Activated CD4-positive, alpha-beta memory T cell treated with anti-CD3 and anti-CD28 coated beads, Interleukin-2, amount 10 ng/mL, durations not matched to agents 7 days and 5 days (primary cell): ENCODE measurements around the gene SLC16A3. TPM values are rescaled to one million over a fixed set of nuclear protein-coding genes. Genes with fewer than 3 reads are reported as not detected.
A peak's percentile ranks its signal among the peaks of the same experiment; 100 is the strongest.
"Not testable (repeated sequence)": the region's sequence is repeated elsewhere in the genome, so short reads cannot be mapped to it uniquely, and the experiment has no call there.

Experiments used
- CTCF ChIA-PET: fragments of 350-600 bp; sonication (Branson Sonifier 250); formaldehyde crosslinking; loops from one replicate; lab custom pipeline; 2021; ENCODE audit warnings: antibody characterized with exemption, inconsistent platforms; lab: Charles Lee
- POLR2A ChIA-PET: fragments of 350-600 bp; sonication (Branson Sonifier 250); formaldehyde crosslinking; loops from one replicate; lab custom pipeline; 2021; ENCODE audit warnings: antibody characterized with exemption; lab: Charles Lee
- DNase-seq: peaks from one replicate; pipeline ENCODE4 v3.0.0-alpha.2; 2020
- H3K27ac Mint-ChIP-seq: one replicate; pipeline ENCODE4 v1.8.0; 2021; ENCODE audit warnings: mild to moderate bottlenecking, mixed read lengths
- H3K27me3 Mint-ChIP-seq: one replicate; pipeline ENCODE4 v1.8.0; 2021; ENCODE audit warnings: mixed read lengths
- H3K36me3 Mint-ChIP-seq: one replicate; pipeline ENCODE4 v1.8.0; 2021; ENCODE audit warnings: low read depth, mixed read lengths
- H3K4me1 Mint-ChIP-seq: one replicate; pipeline ENCODE4 v1.8.0; 2021; ENCODE audit warnings: mixed read lengths
- H3K4me3 Mint-ChIP-seq: one replicate; pipeline ENCODE4 v1.8.0; 2021; ENCODE audit warnings: mild to moderate bottlenecking, mixed read lengths
- H3K9me3 Mint-ChIP-seq: one replicate; pipeline ENCODE4 v1.8.0; 2021; ENCODE audit warnings: mixed read lengths
- total RNA-seq, 2 experiments: library from RNA; stranded (reverse); gene quantifications; one replicate each; pipeline ENCODE4 v1.2.3, GENCODE V29; 2021

Gene SLC16A3
- total RNA-seq, 2 experiments from 2014 or later, result 206 to 210 TPM

DNA sequence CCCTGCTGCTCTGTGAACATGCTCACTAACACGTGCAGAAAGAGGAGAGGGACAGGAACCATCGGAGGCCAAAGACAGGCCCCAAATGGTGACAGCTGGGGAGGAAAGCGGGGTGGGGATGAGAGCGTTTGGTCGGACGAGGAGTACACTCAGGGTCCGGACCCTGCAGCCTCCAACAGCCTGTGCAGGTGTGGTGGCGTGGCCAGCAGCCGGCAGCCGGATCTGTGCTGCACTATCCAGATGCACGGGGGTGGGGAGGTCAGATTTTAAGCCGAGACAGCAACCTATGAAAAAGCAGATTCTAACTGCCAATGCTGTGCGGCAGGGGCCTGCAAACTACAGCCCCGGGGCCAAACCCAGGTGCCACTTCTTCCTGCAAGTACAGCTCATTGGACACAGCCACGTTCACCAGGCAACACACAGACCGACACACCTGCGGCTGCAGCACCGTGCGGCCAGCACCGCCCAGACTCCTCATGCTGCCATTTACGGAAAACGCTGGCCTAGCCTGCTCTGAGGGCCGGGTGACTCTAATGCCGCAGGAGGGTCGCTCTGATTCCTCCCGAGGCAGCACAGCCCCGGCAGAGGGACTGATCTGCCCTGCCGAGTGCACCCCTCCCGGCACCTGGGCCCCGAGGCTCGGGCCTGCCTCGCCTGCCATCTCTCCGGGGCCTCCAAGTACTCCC lies 21.2 kb downstream of the SLC16A3 start:
- H3K4me3 Mint-ChIP-seq, result no peak overlapping the region
- no peaks in the 10 kb centered on the region for H3K9me3 Mint-ChIP-seq
- H3K27ac Mint-ChIP-seq, result no peak overlapping the region
- peaks cover 71% of the 10 kb centered on the region for H3K36me3 Mint-ChIP-seq
- no peaks in the 10 kb centered on the region for H3K27me3 Mint-ChIP-seq
- H3K4me1 Mint-ChIP-seq, result peaks cover 16% of the 10 kb centered on the region
- DNase-seq, result no peak
- ChIA-PET POLR2A (interaction anchor here (0.9 kb wide), 1 partner anchor 38 kb away, joined by 3 read pairs; the partner anchor contains the start of gene CCDC57), CTCF (no interaction called here)

DNA sequence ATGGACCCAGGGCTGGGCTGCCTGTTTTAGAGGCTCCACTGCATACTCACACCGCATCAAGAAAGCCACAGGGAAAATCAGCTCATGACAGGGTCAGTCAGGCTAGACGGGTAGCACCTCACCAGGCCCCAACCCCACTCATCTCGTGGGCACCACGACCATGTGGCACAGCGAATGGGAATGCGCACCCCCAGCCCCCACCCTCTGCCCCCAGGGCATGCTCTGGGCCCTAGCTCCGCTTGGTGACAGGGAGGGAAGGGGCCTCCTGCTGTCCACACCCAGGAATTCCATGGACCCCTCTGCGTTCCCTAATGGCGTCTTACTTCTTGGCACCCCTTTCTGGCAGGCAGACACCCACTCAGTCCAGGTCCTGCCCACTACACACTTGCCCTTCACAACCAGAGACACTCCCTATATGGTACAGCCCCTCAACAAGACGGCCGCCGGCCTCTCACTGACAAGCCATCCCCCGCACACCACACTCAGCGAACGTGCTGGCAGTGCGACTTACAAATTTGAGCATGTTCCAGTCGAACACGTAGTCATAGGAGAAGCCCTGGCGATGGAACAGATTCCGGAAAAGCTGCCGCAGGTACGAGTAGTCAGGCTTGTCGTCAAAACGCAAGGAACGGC lies 22.1 kb downstream of the SLC16A3 start:
- Mint-ChIP-seq H3K4me1 (peaks cover 14% of the 10 kb centered on the region), H3K27ac (no peak overlapping the region), H3K9me3 (no peaks in the 10 kb centered on the region), H3K4me3 (no peak overlapping the region), H3K36me3 (peaks cover 71% of the 10 kb centered on the region), H3K27me3 (no peaks in the 10 kb centered on the region)
- ChIA-PET POLR2A (interaction anchor here (0.9 kb wide), 1 partner anchor 39 kb away, joined by 3 read pairs; the partner anchor contains the start of gene CCDC57), CTCF (no interaction called here)
- no peak for DNase-seq

DNA sequence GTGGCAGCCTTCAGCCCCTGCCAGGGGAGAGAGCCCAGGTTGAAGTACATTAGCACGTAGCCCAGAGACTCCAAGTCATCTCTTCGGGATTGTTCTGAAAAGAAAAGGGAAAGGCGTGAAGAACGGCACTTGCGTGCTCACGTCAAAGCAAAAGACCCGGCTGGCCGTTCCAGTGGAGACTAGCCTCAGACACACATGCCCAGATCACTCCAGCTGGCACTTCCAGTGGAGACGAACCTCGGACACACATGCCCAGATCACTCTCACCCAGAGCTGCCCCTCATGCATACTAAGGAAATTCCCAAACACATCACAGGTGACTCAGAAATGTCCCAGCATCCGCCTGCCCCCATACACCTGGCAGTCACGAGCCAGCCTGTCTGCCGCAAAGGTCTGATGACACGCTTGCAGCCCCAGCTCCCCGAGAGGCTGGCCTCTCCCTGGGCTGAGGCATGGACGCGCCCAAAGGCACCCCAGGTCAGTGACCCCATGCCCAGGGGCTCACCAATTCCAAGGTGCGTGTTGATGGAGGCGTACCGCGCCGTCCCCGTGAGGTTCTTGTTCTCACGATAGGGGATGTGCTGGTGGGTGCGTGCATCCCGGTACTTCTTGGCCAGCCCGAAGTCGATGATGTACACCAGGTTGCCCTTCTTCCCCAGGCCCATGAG lies 23.8 kb downstream of the SLC16A3 start:
- Mint-ChIP-seq H3K9me3 (no peaks in the 10 kb centered on the region), H3K36me3 (peaks cover 74% of the 10 kb centered on the region), H3K4me1 (peaks cover 7% of the 10 kb centered on the region), H3K27me3 (no peaks in the 10 kb centered on the region), H3K27ac (no peak overlapping the region), H3K4me3 (no peak overlapping the region)
- DNase-seq, result no peak
- ChIA-PET CTCF (no interaction called here), POLR2A (no interaction called here)

DNA sequence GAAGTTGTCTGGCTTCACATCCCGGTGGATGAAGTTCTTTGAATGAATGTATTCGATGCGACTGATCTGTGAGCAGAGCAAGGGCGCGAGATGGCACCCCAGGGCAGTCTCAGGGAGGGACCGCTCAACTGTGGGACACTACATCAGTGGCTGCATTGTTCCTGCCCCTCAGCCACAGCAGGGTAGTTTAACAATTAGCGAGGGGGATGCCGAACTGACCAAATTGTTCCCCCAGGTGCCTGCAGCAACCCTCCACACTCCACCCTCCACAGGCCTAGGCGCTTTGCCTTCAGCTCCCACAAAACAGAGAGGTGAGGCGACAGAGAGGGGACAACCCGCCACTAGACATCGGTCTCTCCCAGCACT lies 24.3 kb downstream of the SLC16A3 start:
- Mint-ChIP-seq H3K27me3 (no peaks in the 10 kb centered on the region), H3K4me1 (peaks cover 4% of the 10 kb centered on the region), H3K4me3 (no peak overlapping the region), H3K27ac (no peak overlapping the region), H3K36me3 (peaks cover 72% of the 10 kb centered on the region), H3K9me3 (no peaks in the 10 kb centered on the region)
- ChIA-PET POLR2A (no interaction called here), CTCF (no interaction called here)
- DNase-seq, result no peak

DNA sequence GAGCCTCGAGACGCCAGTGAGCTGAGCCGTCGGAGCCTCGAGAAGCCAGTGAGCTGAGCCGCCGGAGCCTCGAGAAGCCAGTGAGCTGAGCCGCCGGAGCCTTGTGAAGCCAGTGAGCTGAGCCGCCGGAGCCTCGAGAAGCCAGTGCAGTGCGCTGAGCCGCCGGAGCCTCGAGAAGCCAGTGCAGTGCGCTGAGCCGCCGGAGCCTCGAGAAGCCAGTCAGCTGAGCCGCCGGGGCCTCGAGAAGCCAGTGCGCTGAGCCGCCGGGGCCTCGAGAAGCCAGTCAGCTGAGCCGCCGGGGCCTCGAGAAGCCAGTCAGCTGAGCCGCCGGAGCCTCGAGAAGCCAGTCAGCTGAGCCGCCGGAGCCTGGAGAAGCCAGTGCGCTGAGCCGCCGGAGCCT lies 25.3 kb downstream of the SLC16A3 start:
- H3K9me3 Mint-ChIP-seq, H3K4me3 Mint-ChIP-seq, H3K4me1 Mint-ChIP-seq, DNase-seq, POLR2A ChIA-PET, H3K27me3 Mint-ChIP-seq, H3K27ac Mint-ChIP-seq: not testable (repeated sequence)
- CTCF ChIA-PET, result interaction anchor here (1.1 kb wide), 1 partner anchor 96 kb away, joined by 3 read pairs; no protein-coding TSS in a partner anchor
- peaks cover 72% of the 10 kb centered on the region for H3K36me3 Mint-ChIP-seq

DNA sequence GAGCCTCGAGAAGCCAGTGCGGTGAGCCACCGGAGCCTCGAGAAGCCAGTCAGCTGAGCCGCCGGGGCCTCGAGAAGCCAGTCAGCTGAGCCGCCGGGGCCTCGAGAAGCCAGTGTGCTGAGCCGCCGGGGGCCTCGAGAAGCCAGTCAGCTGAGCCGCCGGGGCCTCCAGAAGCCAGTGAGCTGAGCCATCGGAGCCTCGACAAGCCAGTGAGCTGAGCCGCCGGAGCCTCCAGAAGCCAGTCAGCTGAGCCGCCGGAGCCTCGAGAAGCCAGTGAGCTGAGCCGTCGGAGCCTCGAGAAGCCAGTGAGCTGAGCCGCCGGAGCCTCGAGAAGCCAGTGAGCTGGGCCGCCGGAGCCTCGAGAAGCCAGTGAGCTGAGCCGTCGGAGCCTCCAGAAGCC lies 25.9 kb downstream of the SLC16A3 start:
- not testable (repeated sequence) for H3K4me3 Mint-ChIP-seq, H3K27ac Mint-ChIP-seq, H3K4me1 Mint-ChIP-seq, H3K27me3 Mint-ChIP-seq, DNase-seq, H3K9me3 Mint-ChIP-seq
- ChIA-PET POLR2A (interaction anchor here (0.8 kb wide), 1 partner anchor 20 kb away, joined by 3 read pairs; the partner anchor contains the start of gene CSNK1D), CTCF (interaction anchor here (1.1 kb wide), 1 partner anchor 95 kb away, joined by 3 read pairs; no protein-coding TSS in a partner anchor)
- peaks cover 74% of the 10 kb centered on the region for H3K36me3 Mint-ChIP-seq

DNA sequence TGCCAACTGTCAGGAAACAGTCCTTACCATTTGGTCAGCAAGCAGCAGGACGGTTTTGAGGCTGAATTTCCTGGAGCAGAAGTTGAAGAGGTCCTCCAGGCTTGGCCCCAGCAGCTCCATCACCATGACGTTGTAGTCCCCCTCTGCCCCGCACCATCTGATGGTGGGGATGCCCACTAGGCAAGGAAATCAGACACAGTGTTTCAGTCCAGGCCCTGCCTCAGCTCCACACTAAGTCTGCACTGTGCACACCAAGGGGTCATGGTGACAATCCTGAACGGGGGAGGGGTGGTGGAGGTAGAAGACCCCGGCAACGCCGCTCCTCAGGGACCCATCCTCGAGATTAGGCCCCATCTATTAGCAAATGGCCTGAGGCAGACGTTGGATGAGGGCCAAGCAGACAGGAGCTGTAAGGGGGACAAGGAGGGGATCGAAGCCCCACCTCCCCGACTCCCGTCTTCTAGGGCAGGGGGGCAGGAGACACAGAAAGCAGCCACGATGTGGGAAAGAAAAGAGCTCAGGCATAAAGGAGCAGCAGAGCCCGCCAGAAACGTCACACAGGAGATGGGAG lies 26.6 kb downstream of the SLC16A3 start:
- Mint-ChIP-seq H3K4me1 (peaks cover 3% of the 10 kb centered on the region), H3K4me3 (no peak overlapping the region), H3K9me3 (no peaks in the 10 kb centered on the region), H3K27me3 (no peaks in the 10 kb centered on the region), H3K27ac (no peak overlapping the region), H3K36me3 (peaks cover 80% of the 10 kb centered on the region)
- ChIA-PET POLR2A (interaction anchor here (0.7 to 0.8 kb wide), 2 partner anchors 18 to 19 kb away, joined by 3 read pairs; partner anchors contain the start of gene CSNK1D), CTCF (interaction anchor here (1.1 kb wide), 1 partner anchor 94 kb away, joined by 3 read pairs; no protein-coding TSS in a partner anchor)
- no peak for DNase-seq

DNA sequence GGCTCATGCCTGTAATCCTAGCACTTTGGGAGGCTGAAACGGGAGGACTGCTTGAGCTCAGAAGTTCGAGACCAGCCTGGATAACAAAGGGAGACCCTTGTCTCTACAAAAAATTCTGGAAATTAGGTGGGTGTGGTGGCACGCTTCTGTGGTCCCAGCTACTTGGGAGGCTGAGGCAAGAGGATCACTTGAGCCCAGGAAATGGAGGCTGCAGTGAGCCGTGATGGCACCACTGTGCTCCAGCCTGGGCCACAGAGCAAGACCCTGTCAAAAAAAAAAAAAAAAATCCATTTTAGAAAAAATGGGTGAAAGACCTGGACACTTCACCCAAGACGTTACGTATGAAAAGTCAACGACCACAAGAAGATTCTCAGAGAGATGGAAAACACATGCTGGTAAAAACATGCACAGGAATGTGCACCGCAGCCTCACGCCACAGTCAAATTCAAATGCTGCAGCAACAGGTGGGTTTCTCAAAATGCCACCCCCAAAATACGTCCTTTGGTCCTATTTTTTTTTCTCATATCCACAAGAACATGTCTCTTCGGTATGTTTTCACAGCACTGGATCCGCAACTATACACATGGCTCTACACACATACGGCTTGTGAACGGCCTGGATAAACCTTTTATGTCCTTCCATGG lies 27.5 kb downstream of the SLC16A3 start:
- ChIA-PET POLR2A (interaction anchor here (0.7 kb wide), 1 partner anchor 17 kb away, joined by 3 read pairs; the partner anchor contains the start of gene CSNK1D), CTCF (no interaction called here)
- Mint-ChIP-seq H3K27ac (no peak overlapping the region), H3K36me3 (peaks cover 80% of the 10 kb centered on the region), H3K4me3 (no peak overlapping the region), H3K27me3 (no peaks in the 10 kb centered on the region), H3K9me3 (peaks cover 2% of the 10 kb centered on the region), H3K4me1 (peaks cover 5% of the 10 kb centered on the region)
- no peak for DNase-seq

DNA sequence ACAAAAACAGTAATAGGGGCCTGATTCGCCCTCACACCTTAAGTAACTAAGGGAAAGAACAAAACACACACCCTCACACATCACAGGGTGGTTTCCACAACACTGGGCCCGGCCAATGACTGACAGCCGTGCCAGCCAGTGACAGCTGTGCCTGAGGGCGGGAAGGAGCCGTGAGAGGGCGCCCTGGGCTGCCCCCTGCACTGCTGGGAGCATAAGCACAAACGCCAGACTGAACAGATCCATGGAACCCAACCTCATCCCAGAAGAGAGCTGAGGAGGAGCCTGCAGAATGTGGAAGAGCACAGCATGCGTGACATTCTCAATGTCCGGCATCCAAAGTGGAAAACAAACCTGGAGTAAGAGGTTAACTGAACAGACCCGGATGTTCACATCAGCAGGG lies 28.6 kb downstream of the SLC16A3 start:
- H3K9me3 Mint-ChIP-seq, result peaks cover 2% of the 10 kb centered on the region
- H3K27ac Mint-ChIP-seq, result no peak overlapping the region
- DNase-seq, result no peak
- CTCF ChIA-PET, result no interaction called here
- H3K4me1 Mint-ChIP-seq, result peaks cover 5% of the 10 kb centered on the region
- no peak overlapping the region for H3K4me3 Mint-ChIP-seq
- POLR2A ChIA-PET, result interaction anchor here (1.3 kb wide), 1 partner anchor 35 kb away, joined by 3 read pairs; no protein-coding TSS in a partner anchor
- no peaks in the 10 kb centered on the region for H3K27me3 Mint-ChIP-seq
- peaks cover 81% of the 10 kb centered on the region for H3K36me3 Mint-ChIP-seq

DNA sequence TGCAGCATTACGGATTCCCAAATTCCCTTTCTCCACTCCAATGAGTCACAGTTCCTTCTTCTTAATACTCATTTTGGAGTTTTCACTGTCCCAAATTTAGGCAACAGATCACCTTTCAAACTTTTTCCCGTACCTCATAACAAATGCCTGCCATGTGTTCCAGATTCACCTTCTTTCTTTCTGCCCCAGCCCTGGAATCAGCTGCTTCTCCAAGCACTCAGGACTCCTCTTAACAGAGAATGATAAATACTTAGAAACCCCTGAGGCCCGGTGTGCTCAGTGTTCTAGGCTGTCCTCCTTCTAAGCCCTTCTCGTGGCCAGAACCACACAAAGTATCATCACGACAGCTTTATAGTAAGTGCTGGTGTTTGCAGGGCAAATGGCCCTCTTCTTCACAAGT lies 29.7 kb downstream of the SLC16A3 start:
- POLR2A ChIA-PET, result interaction anchor here (1.3 kb wide), 1 partner anchor 34 kb away, joined by 3 read pairs; no protein-coding TSS in a partner anchor
- Mint-ChIP-seq H3K36me3 (peaks cover 82% of the 10 kb centered on the region), H3K9me3 (peaks cover 2% of the 10 kb centered on the region), H3K4me3 (no peak overlapping the region), H3K27ac (no peak overlapping the region), H3K27me3 (no peaks in the 10 kb centered on the region), H3K4me1 (peaks cover 5% of the 10 kb centered on the region)
- CTCF ChIA-PET, result no interaction called here
- no peak for DNase-seq

DNA sequence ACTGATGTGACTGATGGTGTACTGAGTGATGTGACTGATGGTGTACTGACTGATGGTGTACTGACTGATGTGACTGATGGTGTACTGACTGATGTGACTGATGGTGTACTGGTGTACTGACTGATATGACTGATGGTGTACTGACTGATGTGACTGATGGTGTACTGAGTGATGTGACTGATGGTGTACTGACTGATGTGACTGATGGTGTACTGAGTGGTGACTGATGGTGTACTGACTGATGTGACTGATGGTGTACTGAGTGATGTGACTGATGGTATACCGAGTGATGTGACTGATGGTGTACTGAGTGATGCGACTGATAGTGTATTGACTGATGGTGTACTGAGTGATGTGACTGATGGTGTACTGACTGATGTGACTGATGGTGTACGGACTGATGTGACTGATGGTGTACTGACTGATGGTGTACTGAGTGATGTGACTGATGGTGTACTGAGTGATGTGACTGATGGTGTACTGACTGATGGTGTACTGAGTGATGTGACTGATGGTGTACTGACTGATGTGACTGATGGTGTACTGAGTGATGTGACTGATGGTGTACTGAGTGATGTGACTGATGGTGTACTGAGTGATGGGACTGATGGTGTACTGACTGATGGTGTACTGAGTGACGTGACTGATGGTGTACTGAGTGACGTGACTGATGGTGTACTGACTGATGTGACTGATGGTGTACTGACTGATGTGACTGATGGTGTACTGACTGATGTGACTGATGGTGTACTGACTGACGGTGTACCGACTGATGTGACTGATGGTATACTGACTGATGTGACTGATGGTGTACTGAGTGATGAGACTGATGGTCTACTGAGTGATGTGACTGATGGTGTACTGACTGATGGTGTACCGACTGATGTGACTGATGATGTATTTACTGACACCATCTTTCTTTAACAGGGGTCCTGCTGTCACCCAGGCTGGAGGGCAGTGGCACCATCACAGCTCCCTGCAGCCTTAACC lies 31.4 kb downstream of the SLC16A3 start:
- CTCF ChIA-PET, result not testable (repeated sequence)

More for the DNA sequence above, 31.4 kb downstream of the SLC16A3 start:
- H3K27me3 Mint-ChIP-seq, H3K9me3 Mint-ChIP-seq, H3K4me1 Mint-ChIP-seq, DNase-seq, H3K4me3 Mint-ChIP-seq: not testable (repeated sequence)
- Mint-ChIP-seq H3K36me3 (peaks cover 97% of the 10 kb centered on the region), H3K27ac (peak overlapping the region; percentile 23)
- POLR2A ChIA-PET, result interaction anchor here (0.7 kb wide), 1 partner anchor 761 kb away, joined by 3 read pairs; no protein-coding TSS in a partner anchor
